HepG2 (cell line): Measurements from ENCODE around the gene ANKZF1. TPM values are rescaled to one million over a fixed set of nuclear protein-coding genes. Genes with fewer than 3 reads are reported as not detected.

Experiments
- ATF1 ChIP-seq: IDR thresholded peaks from 2 replicates; pipeline ENCODE4 v1.6.1; 2016; ENCODE audit warnings: mild to moderate bottlenecking, control low read depth
- BRD4 ChIP-seq: sonication (generic); formaldehyde crosslinking; IDR thresholded peaks from 2 replicates; pipeline ENCODE4 v1.4.0; 2020; ENCODE audit warnings: missing genetic modification reagents
- CBX1 ChIP-seq: IDR thresholded peaks from one replicate; pipeline ENCODE4 v1.6.1; 2016; ENCODE audit warnings: antibody characterized with exemption, low read depth
- CENPX ChIP-seq: sonication (generic); formaldehyde crosslinking; IDR thresholded peaks from 2 replicates; pipeline ENCODE4 v1.9.0; 2021; ENCODE audit warnings: mild to moderate bottlenecking, missing genetic modification reagents, moderate library complexity
- ELF1 ChIP-seq: sonication (generic); formaldehyde crosslinking; IDR thresholded peaks from 2 replicates; pipeline ENCODE4 v1.4.0; 2020; ENCODE audit warnings: missing genetic modification reagents
- FOXO1 ChIP-seq: sonication (generic); formaldehyde crosslinking; IDR thresholded peaks from 2 replicates; pipeline ENCODE4 v1.4.0; 2020; ENCODE audit warnings: missing genetic modification reagents
- ISX ChIP-seq: sonication (generic); formaldehyde crosslinking; conservative IDR thresholded peaks from 2 replicates; pipeline ENCODE4 v1.5.0; 2020; ENCODE audit warnings: missing genetic modification reagents
- KLF9 ChIP-seq: IDR thresholded peaks from 2 replicates; pipeline ENCODE4 v1.6.1; 2016; ENCODE audit warnings: low read depth
- NR2F1 ChIP-seq, 2 experiments: fragments of 450-650 bp in 1 of 2; formaldehyde crosslinking in 1 of 2; IDR thresholded peaks; 2 replicates each; pipeline versions ENCODE4 v1.5.0 to v1.6.1; 2016 to 2020; ENCODE audit warnings: mild to moderate bottlenecking in 1 of 2, missing compliant biosample characterization in 1 of 2, missing genetic modification reagents in 1 of 2, moderate library complexity in 1 of 2
- RBAK ChIP-seq: sonication (generic); formaldehyde crosslinking; IDR thresholded peaks from 2 replicates; pipeline ENCODE4 v1.5.1; 2020; ENCODE audit warnings: mild to moderate bottlenecking, missing genetic modification reagents
- SATB2 ChIP-seq: sonication (generic); formaldehyde crosslinking; IDR thresholded peaks from 2 replicates; pipeline ENCODE4 v1.5.0; 2020; ENCODE audit warnings: missing genetic modification reagents
- SUZ12 ChIP-seq: fragments of 150-350 bp; IDR thresholded peaks from 2 replicates; pipeline ENCODE4 v1.6.1; 2014; ENCODE audit warnings: low read depth, low read length
- TAF1 ChIP-seq: sonication (generic); formaldehyde crosslinking; IDR thresholded peaks from 2 replicates; pipeline ENCODE4 v1.4.0; 2020; ENCODE audit warnings: missing genetic modification reagents
- ZBTB42 ChIP-seq: sonication (generic); formaldehyde crosslinking; IDR thresholded peaks from 2 replicates; pipeline ENCODE4 v1.5.0; 2020; ENCODE audit warnings: mild to moderate bottlenecking, missing genetic modification reagents
- ZNF205 ChIP-seq: IDR thresholded peaks from 2 replicates; pipeline ENCODE4 v1.6.1; 2018; ENCODE audit warnings: missing biosample characterization, missing genetic modification reagents
- ZNF263 ChIP-seq: sonication (generic); formaldehyde crosslinking; IDR thresholded peaks from 2 replicates; pipeline ENCODE4 v1.4.0; 2020; ENCODE audit warnings: missing genetic modification reagents
- ZNF335 ChIP-seq: sonication (generic); formaldehyde crosslinking; IDR thresholded peaks from 2 replicates; pipeline ENCODE4 v1.4.0; 2020; ENCODE audit warnings: missing genetic modification reagents
- ZNF383 ChIP-seq: sonication (generic); formaldehyde crosslinking; IDR thresholded peaks from 2 replicates; pipeline ENCODE4 v1.4.0; 2020; ENCODE audit warnings: missing genetic modification reagents, mild to moderate bottlenecking, borderline replicate concordance
- ZNF709 ChIP-seq: sonication (generic); formaldehyde crosslinking; IDR thresholded peaks from 2 replicates; pipeline ENCODE4 v1.5.0; 2020; ENCODE audit warnings: mild to moderate bottlenecking, missing genetic modification reagents
- ZNF724P ChIP-seq: sonication (generic); formaldehyde crosslinking; IDR thresholded peaks from 2 replicates; pipeline ENCODE4 v1.8.0; 2022; ENCODE audit warnings: missing genetic modification reagents, borderline replicate concordance
- ZNF83 ChIP-seq: sonication (generic); formaldehyde crosslinking; IDR thresholded peaks from 2 replicates; pipeline ENCODE4 v1.4.0; 2020; ENCODE audit warnings: missing genetic modification reagents, mild to moderate bottlenecking, borderline replicate concordance
- ZNF891 ChIP-seq: sonication (generic); formaldehyde crosslinking; IDR thresholded peaks from 2 replicates; pipeline ENCODE4 v1.5.0; 2020; ENCODE audit warnings: mild to moderate bottlenecking, missing genetic modification reagents
- ZSCAN12 ChIP-seq: sonication (generic); formaldehyde crosslinking; IDR thresholded peaks from 2 replicates; pipeline ENCODE4 v1.9.0; 2021; ENCODE audit warnings: mild to moderate bottlenecking, missing genetic modification reagents
- polyA plus RNA-seq, 8 experiments: library from polyadenylated mRNA; depleted of rRNA in 3 of 8; stranded (reverse) in 7 of 8; unstranded in 1 of 8; fragments of >200 nt; fragmentation: Illumina TruSeq in 4 of 8; extraction: Trizol in 4 of 8; gene quantifications; 2 replicates each; pipeline versions ENCODE4 v1.2.1 to v1.2.3, GENCODE V29; 2011 to 2016; ENCODE audit warnings: low read depth in 4 of 8, missing spikeins in 1 of 8, mixed read lengths in 1 of 8; ENCODE audit not compliant: insufficient read depth in 1 of 8
- total RNA-seq, 5 experiments: library from RNA; depleted of rRNA; stranded (reverse); fragments of >200 nt; fragmentation: Illumina TruSeq; extraction: Trizol; gene quantifications; 2 replicates each; pipeline ENCODE4 v1.2.3, GENCODE V29; 2016; ENCODE audit warnings: low read depth in 1 of 5
- TF ChIP-seq, protein P1 (sequence below): IDR thresholded peaks from 2 replicates; pipeline ENCODE4 v1.6.1; 2016; ENCODE audit warnings: low read depth
- TF ChIP-seq, protein P2 (sequence below): sonication (generic); formaldehyde crosslinking; conservative IDR thresholded peaks from 2 replicates; pipeline ENCODE4 v1.8.1; 2023; ENCODE audit warnings: missing genetic modification reagents
- TF ChIP-seq, protein P3 (sequence below): sonication (generic); formaldehyde crosslinking; IDR thresholded peaks from 2 replicates; pipeline ENCODE4 v1.8.0; 2022; ENCODE audit warnings: low read depth, missing genetic modification reagents

Gene ANKZF1
- total and polyA plus RNA-seq, 2 of the 13 experiments (the other 11 are each of a cell fraction or from before 2014, with no cell fraction given): 25.3 to 128 TPM

DNA sequence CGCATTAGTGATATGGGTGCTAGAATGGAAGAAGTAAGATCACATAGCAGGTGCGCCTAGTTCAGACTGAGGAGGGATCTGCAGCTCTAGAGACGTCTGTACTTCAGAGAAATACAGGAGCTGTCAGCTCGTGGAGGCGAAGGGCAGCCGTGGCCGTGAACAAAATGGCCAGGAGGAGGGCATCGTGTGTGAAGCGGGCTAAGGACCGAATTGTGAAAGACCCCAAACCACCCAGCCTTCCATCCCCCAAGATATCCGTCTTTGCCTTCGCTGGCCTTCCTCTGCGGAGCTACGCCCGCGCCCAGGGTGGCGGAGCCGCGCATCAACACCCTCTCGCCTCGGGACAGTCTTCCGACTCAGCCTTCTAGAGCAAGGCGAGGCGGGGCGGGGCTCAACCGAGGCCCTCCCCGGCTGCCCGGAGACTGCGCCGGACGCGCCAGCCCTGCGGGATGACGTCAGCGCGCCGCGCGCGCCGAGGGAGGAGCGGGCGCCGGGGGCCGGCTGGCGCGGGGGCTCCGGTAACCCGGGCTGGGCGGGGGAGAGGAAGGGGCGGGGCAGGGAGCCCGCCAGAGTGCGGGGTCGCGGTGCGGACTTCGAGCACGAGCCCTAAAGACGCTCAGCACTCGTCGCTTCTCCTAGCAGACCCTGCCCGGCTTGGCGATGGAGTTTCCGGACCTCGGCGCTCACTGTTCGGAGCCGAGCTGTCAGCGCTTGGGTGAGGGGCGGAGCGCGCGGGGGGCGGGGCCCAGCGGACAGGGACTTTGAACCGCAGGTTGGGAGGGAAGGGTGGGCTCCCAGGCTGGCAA lies 23.1 kb upstream of the ANKZF1 start, which contains the start of gene ZFAND2B (continued):
- TF ChIP-seq, protein P1, sequence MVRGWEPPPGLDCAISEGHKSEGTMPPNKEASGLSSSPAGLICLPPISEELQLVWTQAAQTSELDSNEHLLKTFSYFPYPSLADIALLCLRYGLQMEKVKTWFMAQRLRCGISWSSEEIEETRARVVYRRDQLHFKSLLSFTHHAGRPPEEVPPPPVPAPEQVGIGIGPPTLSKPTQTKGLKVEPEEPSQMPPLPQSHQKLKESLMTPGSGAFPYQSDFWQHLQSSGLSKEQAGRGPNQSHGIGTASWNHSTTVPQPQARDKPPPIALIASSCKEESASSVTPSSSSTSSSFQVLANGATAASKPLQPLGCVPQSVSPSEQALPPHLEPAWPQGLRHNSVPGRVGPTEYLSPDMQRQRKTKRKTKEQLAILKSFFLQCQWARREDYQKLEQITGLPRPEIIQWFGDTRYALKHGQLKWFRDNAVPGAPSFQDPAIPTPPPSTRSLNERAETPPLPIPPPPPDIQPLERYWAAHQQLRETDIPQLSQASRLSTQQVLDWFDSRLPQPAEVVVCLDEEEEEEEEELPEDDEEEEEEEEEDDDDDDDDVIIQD: peak; percentile 11; the same call in 1 of the 2 replicates
- TF ChIP-seq TAF1 (CRISPR knock-in tag): peak; percentile 95
- TF ChIP-seq RBAK (CRISPR knock-in tag): no peak
- TF ChIP-seq SUZ12: no peak
- TF ChIP-seq, protein P2, sequence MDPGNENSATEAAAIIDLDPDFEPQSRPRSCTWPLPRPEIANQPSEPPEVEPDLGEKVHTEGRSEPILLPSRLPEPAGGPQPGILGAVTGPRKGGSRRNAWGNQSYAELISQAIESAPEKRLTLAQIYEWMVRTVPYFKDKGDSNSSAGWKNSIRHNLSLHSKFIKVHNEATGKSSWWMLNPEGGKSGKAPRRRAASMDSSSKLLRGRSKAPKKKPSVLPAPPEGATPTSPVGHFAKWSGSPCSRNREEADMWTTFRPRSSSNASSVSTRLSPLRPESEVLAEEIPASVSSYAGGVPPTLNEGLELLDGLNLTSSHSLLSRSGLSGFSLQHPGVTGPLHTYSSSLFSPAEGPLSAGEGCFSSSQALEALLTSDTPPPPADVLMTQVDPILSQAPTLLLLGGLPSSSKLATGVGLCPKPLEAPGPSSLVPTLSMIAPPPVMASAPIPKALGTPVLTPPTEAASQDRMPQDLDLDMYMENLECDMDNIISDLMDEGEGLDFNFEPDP (CRISPR knock-in tag): no peak
- no peak for TF ChIP-seq KLF9 (CRISPR knock-in tag)
- peak; percentile 99 for TF ChIP-seq ZNF724P (CRISPR knock-in tag)
- peak; percentile 88 for TF ChIP-seq ZNF709 (CRISPR knock-in tag)
- TF ChIP-seq FOXO1 (CRISPR knock-in tag): peak; percentile 66
- no peak; the same call in none of the 2 replicates for TF ChIP-seq ELF1 (CRISPR knock-in tag)
- no peak for TF ChIP-seq CBX1
- 0 out of 2 replicates have a peak, but pooled peaks have one; percentile 28 for TF ChIP-seq ZNF205 (CRISPR knock-in tag)
- 0 out of 2 replicates have a peak, but pooled peaks have one; percentile 78 for TF ChIP-seq ZNF383 (CRISPR knock-in tag)
- peak; percentile 80 for TF ChIP-seq ZNF335
- TF ChIP-seq ZNF83: no peak
- 0 out of 2 replicates have a peak, but pooled peaks have one; percentile 35 for TF ChIP-seq SATB2 (CRISPR knock-in tag)
- no peak for TF ChIP-seq ATF1 (CRISPR knock-in tag)
- TF ChIP-seq ISX (CRISPR knock-in tag): no peak
- TF ChIP-seq ZNF891 (CRISPR knock-in tag): peak; percentile 77; the same call in 1 of the 2 replicates
- no peak for TF ChIP-seq ZSCAN12 (CRISPR knock-in tag)
- TF ChIP-seq BRD4: peak; percentile 91
- TF ChIP-seq ZNF263 (CRISPR knock-in tag): peak; percentile 57
- no peak for TF ChIP-seq CENPX (CRISPR knock-in tag)
- TF ChIP-seq NR2F1 (CRISPR knock-in tag; IDR thresholded peaks at IDR 0.05): no peak
- TF ChIP-seq ZBTB42 (CRISPR knock-in tag): no peak
- TF ChIP-seq, protein P3, sequence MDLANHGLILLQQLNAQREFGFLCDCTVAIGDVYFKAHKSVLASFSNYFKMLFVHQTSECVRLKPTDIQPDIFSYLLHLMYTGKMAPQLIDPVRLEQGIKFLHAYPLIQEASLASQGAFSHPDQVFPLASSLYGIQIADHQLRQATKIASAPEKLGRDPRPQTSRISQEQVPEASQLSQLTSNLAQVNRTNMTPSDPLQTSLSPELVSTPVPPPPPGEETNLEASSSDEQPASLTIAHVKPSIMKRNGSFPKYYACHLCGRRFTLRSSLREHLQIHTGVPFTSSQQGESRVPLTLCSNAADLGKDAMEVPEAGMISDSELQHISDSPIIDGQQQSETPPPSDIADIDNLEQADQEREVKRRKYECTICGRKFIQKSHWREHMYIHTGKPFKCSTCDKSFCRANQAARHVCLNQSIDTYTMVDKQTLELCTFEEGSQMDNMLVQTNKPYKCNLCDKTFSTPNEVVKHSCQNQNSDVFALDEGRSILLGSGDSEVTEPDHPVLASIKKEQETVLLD (CRISPR knock-in tag): peak; percentile 88
